ENCODE measurements around the gene PINK1.

- TF ChIP-seq EZH2 (IDR thresholded peaks at IDR 0.05) (no peak), POLR2AphosphoS5 (IDR thresholded peaks at IDR 0.05; ENCODE audit: borderline replicate concordance, low read depth, low read length) (no peak), FOXP2 (optimal IDR thresholded peaks at IDR 0.05; ENCODE audit: control extremely low read depth, extremely low read length, insufficient read depth) (no peak)
Measured at GRCh38 chr1:20689645-20690056, 56.4 kb downstream of the PINK1 start.
